Measurements from ENCODE around the gene SLC26A1.
"Not testable (repeated sequence)": the region's sequence is repeated elsewhere in the genome, so short reads cannot be mapped to it uniquely, and the experiment has no call there.

The SLC26A1 gene

GRCh38 chr4:999882-1000425 lies 6.8 kb upstream of the SLC26A1 start:
- Histone ChIP-seq H3K36me3 (ENCODE audit: insufficient read depth, low read depth, low read length) (no peaks in the 10 kb centered on the region), H3K4me3 (ENCODE audit: low read length) (no peak overlapping the region), H3K9me3 (ENCODE audit: insufficient read depth, low read depth, low read length) (no peaks in the 10 kb centered on the region), H3K27me3 (ENCODE audit: insufficient read depth, low read length) (peaks cover 98% of the 10 kb centered on the region), H3K4me1 (ENCODE audit: insufficient read depth, low read length) (no peaks in the 10 kb centered on the region), H3K9ac (ENCODE audit: low read depth, low read length) (no peak overlapping the region), H3K27ac (ENCODE audit: low read length) (no peak overlapping the region)

DNA sequence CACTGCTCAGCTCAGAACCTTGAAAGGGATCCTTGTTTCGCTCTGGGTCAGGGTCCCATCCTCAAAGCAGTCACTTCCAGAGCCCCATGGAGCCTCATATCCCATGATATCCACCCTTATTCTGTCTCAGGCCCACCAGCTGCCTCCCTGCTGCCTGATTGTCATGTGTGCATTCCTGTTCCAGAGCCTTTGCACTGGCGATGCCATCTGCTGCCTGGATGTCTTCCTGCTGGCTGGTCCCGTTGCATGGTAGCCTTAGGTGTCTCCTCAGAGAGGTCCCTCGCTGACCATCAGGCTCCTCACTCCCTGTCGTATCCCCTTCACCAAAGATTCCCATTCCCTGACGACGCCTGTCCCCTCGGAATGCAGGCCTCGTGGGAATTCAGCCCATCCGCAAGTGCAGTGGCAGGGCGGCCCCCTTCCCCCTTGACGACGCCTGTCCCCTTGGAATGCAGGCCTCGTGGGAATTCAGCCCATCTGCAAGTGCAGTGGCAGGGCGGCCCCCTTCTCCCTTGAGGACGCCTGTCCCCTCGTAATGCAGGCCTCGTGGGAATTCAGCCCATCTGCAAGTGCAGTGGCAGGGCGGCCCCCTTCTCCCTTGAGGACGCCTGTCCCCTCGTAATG lies 6.1 kb upstream of the SLC26A1 start:
- H3K4me1 ChIP-seq (ENCODE audit: insufficient read depth, low read length); H3K27ac ChIP-seq (ENCODE audit: low read length): not testable (repeated sequence)
- H3K27me3 ChIP-seq (ENCODE audit: insufficient read depth, low read length), result peaks cover 92% of the 10 kb centered on the region

GRCh38 chr4:998096-998691 lies 5.0 kb upstream of the SLC26A1 start:
- Histone ChIP-seq H3K27ac (ENCODE audit: low read length) (no peak overlapping the region), H3K27me3 (ENCODE audit: insufficient read depth, low read length) (peaks cover 80% of the 10 kb centered on the region), H3K36me3 (ENCODE audit: insufficient read depth, low read depth, low read length) (no peaks in the 10 kb centered on the region), H3K9ac (ENCODE audit: low read depth, low read length) (no peak overlapping the region), H3K4me3 (ENCODE audit: low read length) (no peak overlapping the region), H3K4me1 (ENCODE audit: insufficient read depth, low read length) (no peaks in the 10 kb centered on the region), H3K9me3 (ENCODE audit: insufficient read depth, low read depth, low read length) (no peaks in the 10 kb centered on the region)

More for the DNA sequence above, 6.1 kb upstream of the SLC26A1 start:
- not testable (repeated sequence) for H3K9ac ChIP-seq (ENCODE audit: low read depth, low read length); H3K9me3 ChIP-seq (ENCODE audit: insufficient read depth, low read depth, low read length); H3K4me3 ChIP-seq (ENCODE audit: low read length); H3K36me3 ChIP-seq (ENCODE audit: insufficient read depth, low read depth, low read length)

- peaks cover 73% of the 10 kb centered on the region for H3K27me3 ChIP-seq (ENCODE audit: insufficient read depth, low read length)
- no peaks in the 10 kb centered on the region for H3K9me3 ChIP-seq (ENCODE audit: insufficient read depth, low read depth, low read length)
- no peaks in the 10 kb centered on the region for H3K4me1 ChIP-seq (ENCODE audit: insufficient read depth, low read length)
- H3K36me3 ChIP-seq (ENCODE audit: insufficient read depth, low read depth, low read length), result no peaks in the 10 kb centered on the region
- H3K27ac ChIP-seq (ENCODE audit: low read length), result no peak overlapping the region
- H3K4me3 ChIP-seq (ENCODE audit: low read length), result peak overlapping the region; percentile 40; the same call in 1 of the 2 replicates
- H3K9ac ChIP-seq (ENCODE audit: low read depth, low read length), result no peak overlapping the region
Measured at GRCh38 chr4:997375-998071, 4.3 kb upstream of the SLC26A1 start.

- Histone ChIP-seq H3K27me3 (ENCODE audit: insufficient read depth, low read length) (peaks cover 68% of the 10 kb centered on the region), H3K4me1 (ENCODE audit: insufficient read depth, low read length) (no peaks in the 10 kb centered on the region), H3K4me3 (ENCODE audit: low read length) (no peak overlapping the region; the same call in 1 of the 2 replicates)
Measured at GRCh38 chr4:996997-997374, 3.8 kb upstream of the SLC26A1 start.

GRCh38 chr4:996030-996996 lies 3.1 kb upstream of the SLC26A1 start:
- Histone ChIP-seq H3K4me1 (ENCODE audit: insufficient read depth, low read length) (no peaks in the 10 kb centered on the region), H3K27ac (ENCODE audit: low read length) (no peak overlapping the region), H3K9ac (ENCODE audit: low read depth, low read length) (no peak overlapping the region), H3K27me3 (ENCODE audit: insufficient read depth, low read length) (peaks cover 61% of the 10 kb centered on the region), H3K4me3 (ENCODE audit: low read length) (no peak overlapping the region), H3K9me3 (ENCODE audit: insufficient read depth, low read depth, low read length) (no peaks in the 10 kb centered on the region), H3K36me3 (ENCODE audit: insufficient read depth, low read depth, low read length) (no peaks in the 10 kb centered on the region)

More at GRCh38 chr4:996997-997374, 3.8 kb upstream of the SLC26A1 start:
- Histone ChIP-seq H3K9me3 (ENCODE audit: insufficient read depth, low read depth, low read length) (no peaks in the 10 kb centered on the region), H3K9ac (ENCODE audit: low read depth, low read length) (no peak overlapping the region), H3K36me3 (ENCODE audit: insufficient read depth, low read depth, low read length) (no peaks in the 10 kb centered on the region), H3K27ac (ENCODE audit: low read length) (no peak overlapping the region)

DNA sequence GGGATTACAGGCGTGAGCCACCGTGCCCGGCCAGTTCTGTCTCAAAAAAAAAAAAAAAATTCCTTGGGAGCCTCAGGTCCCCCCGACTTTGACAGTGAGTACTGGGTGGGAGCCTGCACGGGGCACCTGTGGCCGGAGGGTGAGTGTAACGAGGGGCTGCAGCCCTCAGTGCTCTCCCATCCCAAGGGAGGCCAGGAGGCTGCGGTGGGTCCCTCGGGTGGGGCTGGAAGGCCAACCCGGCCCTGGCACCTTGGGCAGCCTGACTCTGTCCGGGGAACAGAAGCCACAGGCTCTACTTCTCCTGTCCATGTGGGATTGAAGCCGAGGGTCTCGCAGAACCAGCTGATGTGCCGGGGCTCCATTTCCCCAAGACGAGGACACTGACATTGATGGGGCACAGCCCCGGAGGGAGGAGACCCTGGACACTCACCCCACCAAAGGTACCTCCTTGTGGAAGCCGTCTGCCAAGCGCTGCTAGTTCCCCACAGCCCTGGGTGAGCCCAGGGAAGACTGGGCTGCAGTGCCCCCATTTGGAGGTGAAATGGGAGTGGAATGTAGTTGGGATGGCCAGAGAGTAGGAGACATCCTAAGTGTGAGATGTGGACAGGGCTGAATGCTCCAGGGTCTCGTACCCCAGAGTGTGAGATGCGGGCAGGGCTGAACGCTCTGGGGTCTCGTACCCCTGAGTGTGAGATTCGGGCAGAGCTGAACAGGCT lies 2.3 kb upstream of the SLC26A1 start:
- Histone ChIP-seq H3K9ac (ENCODE audit: low read depth, low read length) (no peak overlapping the region), H3K27ac (ENCODE audit: low read length) (no peak overlapping the region), H3K9me3 (ENCODE audit: insufficient read depth, low read depth, low read length) (no peaks in the 10 kb centered on the region), H3K27me3 (ENCODE audit: insufficient read depth, low read length) (peaks cover 53% of the 10 kb centered on the region), H3K4me1 (ENCODE audit: insufficient read depth, low read length) (no peaks in the 10 kb centered on the region), H3K36me3 (ENCODE audit: insufficient read depth, low read depth, low read length) (no peaks in the 10 kb centered on the region), H3K4me3 (ENCODE audit: low read length) (no peak overlapping the region)

- Histone ChIP-seq H3K9ac (ENCODE audit: low read depth, low read length) (no peak overlapping the region), H3K9me3 (ENCODE audit: insufficient read depth, low read depth, low read length) (no peaks in the 10 kb centered on the region), H3K4me1 (ENCODE audit: insufficient read depth, low read length) (no peaks in the 10 kb centered on the region), H3K36me3 (ENCODE audit: insufficient read depth, low read depth, low read length) (no peaks in the 10 kb centered on the region), H3K27me3 (ENCODE audit: insufficient read depth, low read length) (peaks cover 31% of the 10 kb centered on the region), H3K4me3 (ENCODE audit: low read length) (no peak overlapping the region), H3K27ac (ENCODE audit: low read length) (no peak overlapping the region)
Measured at GRCh38 chr4:992297-993110, 700 bp downstream of the SLC26A1 start.

- Histone ChIP-seq H3K4me3 (ENCODE audit: low read length) (no peak overlapping the region), H3K27ac (ENCODE audit: low read length) (no peak overlapping the region), H3K4me1 (ENCODE audit: insufficient read depth, low read length) (no peaks in the 10 kb centered on the region), H3K9me3 (ENCODE audit: insufficient read depth, low read depth, low read length) (no peaks in the 10 kb centered on the region), H3K27me3 (ENCODE audit: insufficient read depth, low read length) (peaks cover 32% of the 10 kb centered on the region), H3K9ac (ENCODE audit: low read depth, low read length) (no peak overlapping the region), H3K36me3 (ENCODE audit: insufficient read depth, low read depth, low read length) (no peaks in the 10 kb centered on the region)
Measured at GRCh38 chr4:991451-992296, 1.5 kb downstream of the SLC26A1 start.

All from iPS-20b (cell line).